ENCODE results near the gene CPA1.

DNA sequence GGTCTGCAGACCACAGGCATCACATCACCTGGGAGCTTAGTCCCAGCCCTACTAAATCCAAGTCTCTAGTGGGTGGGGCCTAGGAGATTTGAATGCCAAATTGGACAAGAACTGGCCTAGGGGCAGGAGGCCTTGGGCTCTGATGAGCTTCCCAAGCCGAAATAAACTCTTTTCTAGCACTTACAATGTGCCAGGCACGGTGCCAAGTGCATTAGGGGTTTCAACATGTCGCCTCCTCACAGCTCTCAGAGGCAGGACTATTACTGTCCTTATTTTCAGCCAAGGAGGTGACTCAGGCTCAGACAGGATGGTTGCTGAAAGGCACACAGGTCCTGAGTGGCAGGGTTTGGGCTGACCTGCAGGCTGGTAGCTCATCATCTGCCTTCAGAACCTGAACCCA, 9.2 kb upstream of the CPA1 start:
- TF ChIP-seq, protein P1, sequence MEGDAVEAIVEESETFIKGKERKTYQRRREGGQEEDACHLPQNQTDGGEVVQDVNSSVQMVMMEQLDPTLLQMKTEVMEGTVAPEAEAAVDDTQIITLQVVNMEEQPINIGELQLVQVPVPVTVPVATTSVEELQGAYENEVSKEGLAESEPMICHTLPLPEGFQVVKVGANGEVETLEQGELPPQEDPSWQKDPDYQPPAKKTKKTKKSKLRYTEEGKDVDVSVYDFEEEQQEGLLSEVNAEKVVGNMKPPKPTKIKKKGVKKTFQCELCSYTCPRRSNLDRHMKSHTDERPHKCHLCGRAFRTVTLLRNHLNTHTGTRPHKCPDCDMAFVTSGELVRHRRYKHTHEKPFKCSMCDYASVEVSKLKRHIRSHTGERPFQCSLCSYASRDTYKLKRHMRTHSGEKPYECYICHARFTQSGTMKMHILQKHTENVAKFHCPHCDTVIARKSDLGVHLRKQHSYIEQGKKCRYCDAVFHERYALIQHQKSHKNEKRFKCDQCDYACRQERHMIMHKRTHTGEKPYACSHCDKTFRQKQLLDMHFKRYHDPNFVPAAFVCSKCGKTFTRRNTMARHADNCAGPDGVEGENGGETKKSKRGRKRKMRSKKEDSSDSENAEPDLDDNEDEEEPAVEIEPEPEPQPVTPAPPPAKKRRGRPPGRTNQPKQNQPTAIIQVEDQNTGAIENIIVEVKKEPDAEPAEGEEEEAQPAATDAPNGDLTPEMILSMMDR (IDR thresholded peaks at IDR 0.05; ENCODE audit: insufficient read depth, low read length, poor library complexity, severe bottlenecking): no peak
- no peak for TF ChIP-seq EZH2phosphoT487 (conservative IDR thresholded peaks at IDR 0.05; ENCODE audit: low read length)
